CD4-positive, alpha-beta T cell (primary cell): Measurements from ENCODE around the gene SUN3. TPM values are rescaled to one million over a fixed set of nuclear protein-coding genes. Genes with fewer than 3 reads are reported as not detected.
"Not testable (repeated sequence)": the region's sequence is repeated elsewhere in the genome, so short reads cannot be mapped to it uniquely, and the experiment has no call there.

Experiments
- ATAC-seq: fragments of 200-7000 bp; cut with Tn5 transposase; one replicate; pipeline ENCODE4 v1.10.0; 2022; ENCODE audit warnings: mild to moderate bottlenecking; ENCODE audit not compliant: poor library complexity
- CTCF ChIA-PET: fragments of 350-600 bp; sonication (Branson Sonifier 250); formaldehyde crosslinking; loops from one replicate; lab custom pipeline; 2021; ENCODE audit warnings: antibody characterized with exemption, inconsistent platforms; lab: Charles Lee
- POLR2A ChIA-PET: fragments of 350-600 bp; sonication (Branson Sonifier 250); formaldehyde crosslinking; loops from one replicate; lab custom pipeline; 2021; ENCODE audit warnings: antibody characterized with exemption, inconsistent platforms; lab: Charles Lee
- DNase-seq, 14 experiments: peaks; one replicate each; pipeline ENCODE4 v3.0.0-alpha.2; 2013 to 2020; ENCODE audit warnings: mixed read lengths in 2 of 14
- H3K27ac ChIP-seq, 2 donors: one replicate each; pipeline versions ENCODE4 v1.5.1 to v1.7.0; 2013; ENCODE audit warnings: low read length in 2 of 2, low read depth in 1 of 2, mild to moderate bottlenecking in 1 of 2
- H3K27me3 ChIP-seq, 2 experiments: 1 replicate in 1 of 2; 2 replicates in 1 of 2; pipeline versions ENCODE4 v1.6.1 to v1.7.0; 2013; ENCODE audit warnings: low read length in 2 of 2, control low read depth in 1 of 2, mild to moderate bottlenecking in 1 of 2, moderate library complexity in 1 of 2; ENCODE audit not compliant: insufficient read depth in 2 of 2, control insufficient read depth in 1 of 2
- H3K36me3 ChIP-seq: one replicate; pipeline ENCODE4 v1.6.1; 2013; ENCODE audit warnings: low read length, control low read depth; ENCODE audit not compliant: insufficient read depth
- H3K4me1 ChIP-seq: one replicate; pipeline ENCODE4 v1.6.1; 2013; ENCODE audit warnings: low read length, control low read depth; ENCODE audit not compliant: insufficient read depth
- H3K4me3 ChIP-seq: one replicate; pipeline ENCODE4 v1.5.1; 2013; ENCODE audit warnings: mild to moderate bottlenecking, low read length, moderate library complexity
- H3K9me3 ChIP-seq, 2 experiments: 1 replicate in 1 of 2; 2 replicates in 1 of 2; pipeline versions ENCODE4 v1.6.1 to v1.7.0; 2013; ENCODE audit warnings: low read length in 2 of 2, mild to moderate bottlenecking in 2 of 2, control low read depth in 1 of 2, moderate library complexity in 1 of 2; ENCODE audit not compliant: control insufficient read depth in 1 of 2, insufficient read depth in 1 of 2
- H3K27ac Mint-ChIP-seq: one replicate; pipeline ENCODE4 v1.8.0; 2020; ENCODE audit warnings: mixed read lengths
- H3K27me3 Mint-ChIP-seq: one replicate; pipeline ENCODE4 v1.8.0; 2021; ENCODE audit warnings: mixed read lengths
- H3K36me3 Mint-ChIP-seq: one replicate; pipeline ENCODE4 v1.8.0; 2021; ENCODE audit warnings: low read depth, mixed read lengths
- H3K4me1 Mint-ChIP-seq: one replicate; pipeline ENCODE4 v1.8.0; 2021; ENCODE audit warnings: low read depth, mixed read lengths
- H3K4me3 Mint-ChIP-seq: one replicate; pipeline ENCODE4 v1.8.0; 2020; ENCODE audit warnings: mild to moderate bottlenecking, mixed read lengths
- H3K9me3 Mint-ChIP-seq: one replicate; pipeline ENCODE4 v1.8.0; 2020; ENCODE audit warnings: mixed read lengths
- intact Hi-C, 2 experiments: fragments of 100-400 bp; cut with DNase I in 1 of 2; cut with micrococcal nuclease in 1 of 2; formaldehyde crosslinking; loops; one replicate each; pipeline versions ENCODE4 v1.15.1 to v1.9.0; 2023 to 2025; cut with DNase I, micrococcal nuclease
- total RNA-seq, 174 experiments: library from RNA in 2 of 174; stranded (reverse) in 2 of 174; gene quantifications; one replicate each; pipeline ENCODE4 v1.2.3 and lab custom pipeline; 2021 to 2026
- TF ChIP-seq, protein P1 (sequence below): fragments of 200-600 bp; IDR thresholded peaks from one replicate; pipeline ENCODE4 v1.8.0; 2022; ENCODE audit warnings: antibody characterized with exemption, mild to moderate bottlenecking

Gene SUN3
- total RNA-seq, 2 experiments from 2014 or later: not detected

- Histone ChIP-seq H3K27ac (no peak overlapping the region), H3K27me3 (no peaks in the 10 kb centered on the region), H3K4me3 (no peak overlapping the region), H3K4me1 (no peaks in the 10 kb centered on the region), H3K36me3 (no peaks in the 10 kb centered on the region), H3K9me3 (no peaks in the 10 kb centered on the region)
- Mint-ChIP-seq H3K27ac (no peak overlapping the region), H3K36me3 (no peaks in the 10 kb centered on the region), H3K27me3 (no peaks in the 10 kb centered on the region), H3K9me3 (no peaks in the 10 kb centered on the region), H3K4me1 (no peaks in the 10 kb centered on the region), H3K4me3 (no peak overlapping the region)
- ChIA-PET CTCF (interaction anchor here (0.7 to 2.3 kb wide), 7 partner anchors 17 to 209 kb away, joined by 3 to 25 read pairs (median 5); no protein-coding TSS in a partner anchor), POLR2A (interaction anchor here (0.7 kb wide), 1 partner anchor 17 kb away, joined by 3 read pairs; no protein-coding TSS in a partner anchor)
- ATAC-seq: peak; percentile 54
- TF ChIP-seq, protein P1, sequence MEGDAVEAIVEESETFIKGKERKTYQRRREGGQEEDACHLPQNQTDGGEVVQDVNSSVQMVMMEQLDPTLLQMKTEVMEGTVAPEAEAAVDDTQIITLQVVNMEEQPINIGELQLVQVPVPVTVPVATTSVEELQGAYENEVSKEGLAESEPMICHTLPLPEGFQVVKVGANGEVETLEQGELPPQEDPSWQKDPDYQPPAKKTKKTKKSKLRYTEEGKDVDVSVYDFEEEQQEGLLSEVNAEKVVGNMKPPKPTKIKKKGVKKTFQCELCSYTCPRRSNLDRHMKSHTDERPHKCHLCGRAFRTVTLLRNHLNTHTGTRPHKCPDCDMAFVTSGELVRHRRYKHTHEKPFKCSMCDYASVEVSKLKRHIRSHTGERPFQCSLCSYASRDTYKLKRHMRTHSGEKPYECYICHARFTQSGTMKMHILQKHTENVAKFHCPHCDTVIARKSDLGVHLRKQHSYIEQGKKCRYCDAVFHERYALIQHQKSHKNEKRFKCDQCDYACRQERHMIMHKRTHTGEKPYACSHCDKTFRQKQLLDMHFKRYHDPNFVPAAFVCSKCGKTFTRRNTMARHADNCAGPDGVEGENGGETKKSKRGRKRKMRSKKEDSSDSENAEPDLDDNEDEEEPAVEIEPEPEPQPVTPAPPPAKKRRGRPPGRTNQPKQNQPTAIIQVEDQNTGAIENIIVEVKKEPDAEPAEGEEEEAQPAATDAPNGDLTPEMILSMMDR: peak; percentile 86
- DNase-seq: peak; percentile 57 to 84 (median 72)
- intact Hi-C loops: loop anchor here (1.0 to 10.0 kb wide), 5 partner anchors 15 to 1907 kb away; no protein-coding TSS in a partner anchor
Measured at GRCh38 chr7:47945261-47946015, 83.5 kb downstream of the SUN3 start.

DNA sequence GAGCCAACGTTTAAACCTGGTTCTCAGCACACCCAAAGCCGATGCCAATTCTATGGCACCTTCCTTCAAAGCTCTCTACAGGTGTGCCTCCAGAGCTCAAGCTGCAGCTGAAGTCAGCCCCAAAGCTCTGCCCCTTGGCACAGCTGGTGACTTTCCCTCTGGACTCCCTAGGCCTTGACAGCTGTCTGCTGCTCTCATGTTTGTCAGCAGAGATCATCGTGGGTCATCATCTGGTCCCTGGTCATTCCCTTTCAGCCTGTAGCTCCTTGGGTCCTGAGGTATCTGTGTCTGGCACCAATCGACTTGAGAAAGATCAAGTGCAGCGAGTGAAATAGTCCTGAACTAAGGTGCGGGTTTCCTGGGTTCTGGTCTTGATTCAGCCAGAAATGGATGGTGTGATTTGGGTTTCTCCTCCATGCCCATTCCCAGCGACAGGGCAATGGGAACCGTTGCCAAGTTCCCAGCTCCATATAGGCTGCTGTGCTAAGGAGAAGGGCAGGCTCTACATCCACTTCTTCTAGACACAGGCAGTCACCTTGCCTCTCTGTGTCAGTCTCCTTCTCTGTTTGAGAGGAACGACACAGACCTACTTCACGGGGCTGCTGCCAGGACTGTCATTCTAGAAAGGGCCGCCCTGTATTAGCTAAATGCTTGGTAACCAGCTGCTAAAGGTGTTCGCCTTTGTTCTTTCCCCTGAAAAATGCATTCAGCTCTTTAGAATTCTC, 84.2 kb downstream of the SUN3 start:
- no peak overlapping the region for H3K27ac ChIP-seq
- no peaks in the 10 kb centered on the region for H3K4me1 ChIP-seq
- Mint-ChIP-seq H3K9me3 (no peaks in the 10 kb centered on the region), H3K36me3 (no peaks in the 10 kb centered on the region), H3K4me1 (no peaks in the 10 kb centered on the region), H3K27ac (no peak overlapping the region), H3K27me3 (no peaks in the 10 kb centered on the region), H3K4me3 (no peak overlapping the region)
- intact Hi-C loops: loop anchor here (1.0 to 10.0 kb wide), 4 partner anchors 166 to 1908 kb away; no protein-coding TSS in a partner anchor
- H3K9me3 ChIP-seq: no peaks in the 10 kb centered on the region
- no peak for DNase-seq
- ATAC-seq: no peak
- ChIA-PET CTCF (interaction anchor here (1.0 to 2.3 kb wide), 6 partner anchors 24 to 210 kb away, joined by 4 to 25 read pairs (median 6); no protein-coding TSS in a partner anchor), POLR2A (interaction anchor here (0.7 kb wide), 1 partner anchor 18 kb away, joined by 3 read pairs; no protein-coding TSS in a partner anchor)
- TF ChIP-seq, protein P1: no peak
- H3K4me3 ChIP-seq: no peak overlapping the region
- no peaks in the 10 kb centered on the region for H3K27me3 ChIP-seq
- no peaks in the 10 kb centered on the region for H3K36me3 ChIP-seq

- Histone ChIP-seq H3K36me3 (no peaks in the 10 kb centered on the region), H3K9me3 (no peaks in the 10 kb centered on the region), H3K4me3 (no peak overlapping the region), H3K27me3 (no peaks in the 10 kb centered on the region), H3K4me1 (no peaks in the 10 kb centered on the region), H3K27ac (no peak overlapping the region)
- CTCF ChIA-PET: interaction anchor here (2.1 to 2.3 kb wide), 2 partner anchors 166 to 211 kb away, joined by 11 to 25 read pairs; no protein-coding TSS in a partner anchor
- TF ChIP-seq, protein P1: no peak
- Mint-ChIP-seq H3K27me3 (no peaks in the 10 kb centered on the region), H3K36me3 (no peaks in the 10 kb centered on the region), H3K27ac (no peak overlapping the region), H3K4me1 (no peaks in the 10 kb centered on the region), H3K9me3 (no peaks in the 10 kb centered on the region), H3K4me3 (no peak overlapping the region)
- POLR2A ChIA-PET: no interaction called here
- ATAC-seq (no peak), DNase-seq (no peak)
- intact Hi-C loops: loop anchor here (2.0 to 10.0 kb wide), 2 partner anchors 211 to 1221 kb away; no protein-coding TSS in a partner anchor
Measured at GRCh38 chr7:47943676-47944474, 85.0 kb downstream of the SUN3 start.

DNA sequence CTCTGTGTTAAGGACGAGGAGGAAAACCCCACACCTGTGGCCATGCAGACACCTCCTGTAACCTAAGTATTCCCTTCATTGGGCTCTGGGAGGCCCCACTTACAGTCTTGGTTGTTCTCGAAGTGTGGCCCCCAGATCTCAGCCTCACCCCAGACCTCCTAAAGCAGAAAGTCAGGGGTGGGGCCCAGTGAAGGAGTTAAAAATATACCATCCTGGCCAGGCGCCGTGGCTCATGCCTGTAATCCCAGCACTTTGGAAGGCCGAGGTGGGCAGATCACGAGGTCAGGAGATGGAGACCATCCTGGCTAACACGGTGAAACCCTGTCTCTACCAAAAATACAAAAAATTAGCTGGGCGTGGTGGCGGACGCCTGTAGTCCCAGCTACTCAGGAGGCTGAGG, 86.3 kb downstream of the SUN3 start:
- H3K4me1 ChIP-seq, H3K4me3 ChIP-seq, H3K36me3 ChIP-seq, H3K4me1 Mint-ChIP-seq, POLR2A ChIA-PET, DNase-seq, H3K27me3 Mint-ChIP-seq, H3K9me3 Mint-ChIP-seq, H3K4me3 Mint-ChIP-seq, H3K27ac Mint-ChIP-seq, CTCF ChIA-PET, H3K27me3 ChIP-seq, H3K27ac ChIP-seq, ATAC-seq, H3K36me3 Mint-ChIP-seq, H3K9me3 ChIP-seq: not testable (repeated sequence)
- intact Hi-C loops: loop anchor here (10.0 kb wide), 1 partner anchor 1222 kb away; no protein-coding TSS in a partner anchor
